GM21576 (cell line): Measurements from ENCODE around the gene DST.

Experiments
- ATAC-seq: cut with Tn5 transposase; IDR thresholded peaks from one replicate; pipeline ENCODE4 v1.9.1; 2021; ENCODE audit warnings: mild to moderate bottlenecking, moderate library complexity; ENCODE audit not compliant: unreplicated experiment

DST gene

GRCh38 chr6:56488281-56488680 lies 154.4 kb downstream of the DST start:
- no peak for ATAC-seq

GRCh38 chr6:56486681-56487080 lies 156.0 kb downstream of the DST start:
- ATAC-seq, result no peak

- ATAC-seq, result no peak
These were observed 158.0 kb downstream of the DST start for GRCh38 chr6:56484669-56485068.

- no peak for ATAC-seq
These were observed 158.8 kb downstream of the DST start for GRCh38 chr6:56483929-56484328.

- no peak for ATAC-seq
These were observed 160.2 kb downstream of the DST start for GRCh38 chr6:56482525-56482924.

- ATAC-seq, result no peak
These were observed 160.7 kb downstream of the DST start for GRCh38 chr6:56481957-56482356.

- ATAC-seq, result no peak
These were observed 161.9 kb downstream of the DST start for GRCh38 chr6:56480654-56481337.

- no peak for ATAC-seq
These were observed 162.4 kb downstream of the DST start for GRCh38 chr6:56480246-56480645.

- no peak for ATAC-seq
These were observed 163.3 kb downstream of the DST start for GRCh38 chr6:56479381-56479780.

GRCh38 chr6:56478202-56478601 lies 164.5 kb downstream of the DST start:
- ATAC-seq, result no peak

GRCh38 chr6:56477241-56477640 lies 165.4 kb downstream of the DST start:
- no peak for ATAC-seq

- no peak for ATAC-seq
These were observed 166.8 kb downstream of the DST start for GRCh38 chr6:56475736-56476457.

GRCh38 chr6:56474532-56474931 lies 168.2 kb downstream of the DST start:
- no peak for ATAC-seq

- ATAC-seq, result no peak
These were observed 179.2 kb downstream of the DST start for GRCh38 chr6:56463443-56463842.

GRCh38 chr6:56459030-56459805 lies 183.5 kb downstream of the DST start:
- no peak for ATAC-seq

GRCh38 chr6:56458324-56458884 lies 184.3 kb downstream of the DST start:
- ATAC-seq, result no peak

GRCh38 chr6:56456785-56457184 lies 185.9 kb downstream of the DST start:
- ATAC-seq, result no peak

GRCh38 chr6:56450882-56451739 lies 191.6 kb downstream of the DST start:
- no peak for ATAC-seq

GRCh38 chr6:56450376-56450775 lies 192.3 kb downstream of the DST start:
- no peak for ATAC-seq

- ATAC-seq, result no peak
These were observed 194.6 kb downstream of the DST start for GRCh38 chr6:56448046-56448445.

- no peak for ATAC-seq
These were observed 196.9 kb downstream of the DST start for GRCh38 chr6:56445818-56446217.
